SJSA1 (cell line): ENCODE results near the gene TMEM8B. TPM values are rescaled to one million over a fixed set of nuclear protein-coding genes. Genes with fewer than 3 reads are reported as not detected.
"Not testable (repeated sequence)": the region's sequence is repeated elsewhere in the genome, so short reads cannot be mapped to it uniquely, and the experiment has no call there.

Source experiments
- DNase-seq, 2 experiments: peaks; one replicate each; pipeline ENCODE4 v3.0.0-alpha.2; 2015 to 2020; ENCODE audit warnings: low spot score in 2 of 2, low read depth in 1 of 2
- H3K27ac ChIP-seq: fragments of 250-450 bp; sonication (Bioruptor Pico); 2 replicates; pipeline ENCODE4 v1.5.1; 2020; ENCODE audit warnings: mild to moderate bottlenecking, moderate library complexity
- H3K27me3 ChIP-seq: fragments of 250-450 bp; sonication (Bioruptor Pico); replicated peaks from 2 replicates; pipeline ENCODE4 v1.5.1; 2020; ENCODE audit warnings: mild to moderate bottlenecking, moderate library complexity
- H3K36me3 ChIP-seq: fragments of 250-450 bp; sonication (Bioruptor Pico); 2 replicates; pipeline ENCODE4 v1.5.1; 2020; ENCODE audit warnings: mild to moderate bottlenecking
- H3K4me1 ChIP-seq: fragments of 250-450 bp; sonication (Bioruptor Pico); replicated peaks from 2 replicates; pipeline ENCODE4 v1.6.1; 2021; ENCODE audit warnings: mild to moderate bottlenecking
- H3K4me3 ChIP-seq: fragments of 250-450 bp; sonication (Bioruptor Pico); 2 replicates; pipeline ENCODE4 v1.5.1; 2020; ENCODE audit warnings: mild to moderate bottlenecking
- H3K9me3 ChIP-seq: fragments of 250-450 bp; sonication (Bioruptor Pico); replicated peaks from 2 replicates; pipeline ENCODE4 v1.5.1; 2020; ENCODE audit warnings: mild to moderate bottlenecking
- total RNA-seq: library from RNA; depleted of rRNA; stranded (reverse); fragments of >200 nt; shearing (Covaris generic); gene quantifications from 2 replicates; pipeline ENCODE4 v1.2.3, GENCODE V29; 2014

The TMEM8B gene
- total RNA-seq, 1 experiment from 2014 or later: 1.4 TPM

GRCh38 chr9:35906923-35907699 is 78.1 kb downstream of the TMEM8B start:
- Histone ChIP-seq H3K4me1 (peaks cover 58% of the 10 kb centered on the region), H3K4me3 (no peak overlapping the region)
- DNase-seq: peak; percentile 61 to 68

DNA sequence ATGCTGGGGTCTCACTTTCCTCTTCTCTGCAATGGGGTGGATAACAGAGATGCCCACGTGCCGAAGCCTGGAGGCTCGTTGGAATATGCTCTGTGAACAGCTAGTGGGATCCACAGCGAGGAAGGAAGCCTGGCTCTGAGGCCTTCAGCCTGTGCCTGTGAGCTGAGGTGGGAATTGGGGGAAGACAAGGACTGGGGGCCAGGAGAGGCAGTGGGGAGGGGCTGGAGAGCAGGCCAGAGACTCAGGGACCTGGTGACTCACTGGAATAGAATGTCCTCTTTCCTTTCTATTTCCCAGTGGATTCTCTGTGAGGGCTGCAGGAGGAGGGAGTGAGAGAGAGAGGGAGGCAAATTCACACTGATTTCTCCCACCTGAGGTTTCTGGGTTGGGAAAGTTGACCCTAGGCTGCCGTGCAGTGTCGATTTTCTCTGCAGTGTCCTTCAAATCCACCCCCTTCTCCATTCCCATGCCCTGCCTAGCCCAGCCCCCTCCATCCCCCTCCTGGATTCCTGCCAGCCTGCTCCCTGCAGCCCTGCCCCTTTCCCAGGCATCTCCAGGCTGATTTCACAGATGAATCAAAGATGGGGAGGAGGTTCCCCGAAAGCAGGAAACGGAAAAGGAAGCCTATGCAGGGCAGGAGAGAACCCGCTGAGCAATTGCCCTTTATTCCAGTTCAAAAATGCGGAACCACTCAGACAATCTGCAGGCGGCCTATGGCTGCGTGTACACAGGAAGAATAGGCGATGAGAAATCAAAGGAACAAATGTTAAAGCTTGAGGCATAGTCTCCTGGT is 78.9 kb downstream of the TMEM8B start:
- Histone ChIP-seq H3K4me1 (peaks cover 58% of the 10 kb centered on the region), H3K27me3 (no peaks in the 10 kb centered on the region), H3K4me3 (no peak overlapping the region), H3K9me3 (no peaks in the 10 kb centered on the region), H3K27ac (peak overlapping the region; percentile 94), H3K36me3 (no peaks in the 10 kb centered on the region)
- peak; percentile 81 to 85 for DNase-seq

More at GRCh38 chr9:35906923-35907699, 78.1 kb downstream of the TMEM8B start:
- Histone ChIP-seq H3K9me3 (no peaks in the 10 kb centered on the region), H3K27me3 (no peaks in the 10 kb centered on the region), H3K36me3 (no peaks in the 10 kb centered on the region), H3K27ac (peak overlapping the region; percentile 94)

DNA sequence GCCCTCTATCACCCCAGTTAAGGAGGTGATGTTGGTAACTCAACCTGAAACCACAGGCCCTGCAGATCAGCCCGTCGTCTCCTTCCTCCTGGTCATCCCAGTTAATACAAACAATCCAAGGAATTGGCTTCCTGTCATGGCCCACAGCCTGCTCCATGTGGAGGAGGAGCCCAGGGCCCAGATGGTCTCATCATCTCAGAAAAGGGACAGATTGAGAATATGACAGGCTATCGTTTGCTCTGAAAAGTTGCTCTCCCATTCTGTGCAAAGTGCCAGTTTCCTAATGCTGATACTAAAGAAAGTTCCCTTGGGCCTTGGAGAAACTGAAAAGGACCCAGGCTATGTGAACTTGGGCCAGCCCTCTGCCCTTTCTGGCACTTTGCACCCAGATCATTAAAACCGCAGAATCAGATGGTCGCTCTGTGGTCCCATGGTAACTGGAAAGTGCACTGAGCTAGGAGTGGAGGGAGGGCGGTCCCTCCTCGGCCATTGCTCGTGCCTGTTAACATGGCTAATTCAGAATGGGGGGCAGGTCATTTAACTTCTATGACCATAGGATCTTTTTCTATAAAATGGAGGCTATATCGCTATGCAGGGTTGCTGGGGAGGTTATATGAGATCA is 79.6 kb downstream of the TMEM8B start:
- H3K4me3 ChIP-seq: no peak overlapping the region
- H3K36me3 ChIP-seq: no peaks in the 10 kb centered on the region
- peak; percentile 0 to 53 for DNase-seq
- H3K27me3 ChIP-seq: no peaks in the 10 kb centered on the region
- peak overlapping the region; percentile 94 for H3K27ac ChIP-seq
- H3K4me1 ChIP-seq: peaks cover 58% of the 10 kb centered on the region
- no peaks in the 10 kb centered on the region for H3K9me3 ChIP-seq

GRCh38 chr9:35909274-35909673 is 80.2 kb downstream of the TMEM8B start, which contains the start of gene SPAAR:
Gene SPAAR (plus strand): TSS chr9:35909490. CDS start chr9:35910464, 974 bp downstream.
- H3K4me3 ChIP-seq: no peak within 1 kb of the TSS
- no peaks in the 10 kb centered on the region for H3K27me3 ChIP-seq
- no peak for DNase-seq
- H3K4me1 ChIP-seq: peaks cover 58% of the 10 kb centered on the region
- H3K27ac ChIP-seq: peak within 1 kb of the TSS; percentile 94
- no peaks in the 10 kb centered on the region for H3K36me3 ChIP-seq
- H3K9me3 ChIP-seq: no peaks in the 10 kb centered on the region

DNA sequence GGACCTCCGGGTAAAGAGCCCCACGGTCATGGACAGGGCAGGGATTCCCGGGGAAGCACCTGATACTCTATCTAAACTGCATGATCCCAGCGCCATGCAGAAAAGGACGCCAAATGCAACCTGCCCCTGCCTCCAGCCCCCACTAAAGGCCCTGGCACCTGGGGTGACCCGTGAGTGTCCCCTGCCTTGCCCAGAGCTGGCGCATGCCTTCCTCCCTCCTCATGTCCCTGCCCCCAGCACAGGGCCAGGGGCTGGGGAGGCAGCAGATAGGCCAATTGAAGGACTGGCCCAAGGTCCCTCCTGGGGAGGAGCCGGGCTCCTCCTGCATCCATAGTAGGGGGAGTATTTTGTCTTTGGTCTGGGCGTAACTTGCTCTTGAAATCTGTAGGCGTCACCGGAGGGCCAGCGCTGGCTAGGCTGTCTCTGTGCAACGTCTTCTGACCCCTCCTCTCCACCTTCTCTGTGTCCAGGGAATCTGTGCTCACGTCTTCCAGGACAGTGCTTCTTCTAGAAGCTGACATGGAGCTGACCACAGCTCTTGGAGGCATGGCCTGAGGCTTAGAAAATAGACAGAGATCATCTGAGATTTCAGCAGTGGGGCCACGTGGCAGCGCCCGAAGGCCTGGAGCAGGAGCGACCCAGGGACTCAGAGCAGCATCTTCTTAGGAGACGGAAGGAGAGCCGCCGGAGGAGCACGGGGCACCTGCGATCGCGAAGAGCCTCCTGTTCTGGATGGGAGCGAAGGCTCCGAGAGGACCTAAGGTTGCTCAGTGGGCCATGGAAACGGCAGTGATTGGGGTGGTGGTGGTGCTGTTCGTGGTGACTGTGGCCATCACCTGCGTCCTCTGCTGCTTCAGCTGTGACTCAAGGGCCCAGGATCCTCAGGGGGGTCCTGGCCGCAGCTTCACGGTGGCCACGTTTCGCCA is 80.9 kb downstream of the TMEM8B start:
- no peak overlapping the region for H3K27ac ChIP-seq
- H3K27me3 ChIP-seq: no peaks in the 10 kb centered on the region
- no peaks in the 10 kb centered on the region for H3K36me3 ChIP-seq
- peaks cover 56% of the 10 kb centered on the region for H3K4me1 ChIP-seq
- no peak overlapping the region for H3K4me3 ChIP-seq
- no peaks in the 10 kb centered on the region for H3K9me3 ChIP-seq
- no peak for DNase-seq

DNA sequence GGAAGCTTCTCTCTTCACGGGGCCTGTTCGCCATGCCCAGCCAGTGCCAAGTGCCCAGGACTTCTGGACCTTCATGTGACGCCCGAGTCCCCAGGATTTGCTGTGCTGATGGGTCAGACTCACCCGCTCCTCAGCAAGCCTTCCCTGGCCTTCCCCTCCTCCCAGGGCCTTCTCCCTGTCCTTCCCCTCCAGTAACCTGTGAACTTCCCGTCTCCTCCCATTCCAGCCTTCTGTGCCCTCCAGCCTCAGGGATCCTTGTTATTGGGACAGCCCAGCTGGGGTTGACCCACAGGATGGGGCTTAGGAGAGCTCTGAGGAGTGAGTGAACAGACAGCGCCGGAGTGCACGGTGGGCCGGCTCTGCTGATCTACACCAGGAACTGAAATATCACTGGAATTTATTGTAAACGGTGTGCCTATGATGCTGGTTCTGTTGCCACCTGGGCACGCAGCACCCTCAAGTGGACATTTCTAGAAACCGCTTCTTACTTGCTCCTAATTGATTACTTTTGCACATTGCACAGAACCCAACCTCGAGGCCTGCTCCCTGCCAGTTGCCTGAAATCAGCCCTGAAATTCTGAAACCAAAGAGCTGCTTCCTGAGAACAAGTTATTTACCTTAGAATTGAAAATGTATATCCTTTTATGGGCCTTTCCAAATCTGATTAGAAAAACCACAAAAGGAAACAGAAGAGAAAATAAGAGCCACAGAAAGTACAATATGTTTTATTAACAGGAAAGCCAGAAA is 81.8 kb downstream of the TMEM8B start:
- Histone ChIP-seq H3K4me3 (no peak overlapping the region), H3K4me1 (peaks cover 47% of the 10 kb centered on the region), H3K27me3 (no peaks in the 10 kb centered on the region), H3K36me3 (no peaks in the 10 kb centered on the region), H3K9me3 (no peaks in the 10 kb centered on the region), H3K27ac (no peak overlapping the region)
- DNase-seq: peak in 1 of 2 experiments; percentile 23

GRCh38 chr9:35911690-35912089 is 82.7 kb downstream of the TMEM8B start:
- H3K4me3 ChIP-seq: no peak overlapping the region
- DNase-seq: no peak
- no peak overlapping the region for H3K27ac ChIP-seq
- H3K9me3 ChIP-seq: no peaks in the 10 kb centered on the region
- H3K4me1 ChIP-seq: peaks cover 38% of the 10 kb centered on the region
- H3K27me3 ChIP-seq: no peaks in the 10 kb centered on the region
- no peaks in the 10 kb centered on the region for H3K36me3 ChIP-seq

- Histone ChIP-seq H3K4me3 (no peak overlapping the region), H3K27me3 (no peaks in the 10 kb centered on the region), H3K27ac (no peak overlapping the region), H3K4me1 (peaks cover 26% of the 10 kb centered on the region), H3K36me3 (no peaks in the 10 kb centered on the region), H3K9me3 (no peaks in the 10 kb centered on the region)
- DNase-seq: no peak
These were observed 83.9 kb downstream of the TMEM8B start for GRCh38 chr9:35912791-35913400.

- H3K36me3 ChIP-seq, DNase-seq, H3K4me3 ChIP-seq, H3K27me3 ChIP-seq, H3K27ac ChIP-seq, H3K9me3 ChIP-seq: not testable (repeated sequence)
- peaks cover 21% of the 10 kb centered on the region for H3K4me1 ChIP-seq
These were observed 84.4 kb downstream of the TMEM8B start for GRCh38 chr9:35913429-35913828.

DNA sequence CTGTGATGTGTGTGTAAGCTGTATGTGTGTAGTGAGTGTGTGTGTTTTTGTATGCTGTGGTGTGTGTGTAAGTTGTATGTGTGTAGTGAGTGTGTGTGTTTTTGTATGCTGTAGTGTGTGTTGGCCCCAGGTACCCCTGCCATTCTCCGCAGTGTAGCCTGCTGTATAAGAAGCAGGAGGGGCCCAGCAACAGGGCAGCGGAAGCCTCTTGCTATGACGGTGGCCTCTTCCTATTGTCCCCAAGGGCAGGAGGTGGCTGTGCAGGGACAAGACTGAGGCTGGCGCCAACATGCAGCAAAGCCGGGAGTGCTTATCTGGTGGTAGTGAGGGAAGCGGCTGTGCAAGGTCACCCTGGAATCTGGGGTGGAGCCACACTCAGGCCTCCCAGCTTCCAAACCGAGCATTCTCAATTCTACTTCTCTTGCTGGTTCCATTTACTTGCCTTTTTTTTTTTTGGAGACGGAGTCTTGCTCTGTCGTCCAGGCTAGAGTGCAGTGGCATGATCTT is 85.3 kb downstream of the TMEM8B start:
- no peaks in the 10 kb centered on the region for H3K36me3 ChIP-seq
- H3K9me3 ChIP-seq: no peaks in the 10 kb centered on the region
- no peak overlapping the region for H3K27ac ChIP-seq
- DNase-seq: peak; percentile 18 to 47
- no peaks in the 10 kb centered on the region for H3K27me3 ChIP-seq
- H3K4me1 ChIP-seq: peaks cover 12% of the 10 kb centered on the region
- no peak overlapping the region for H3K4me3 ChIP-seq
